OCI-LY7 (cell line): ENCODE results near the gene DENND1A. TPM values are rescaled to one million over a fixed set of nuclear protein-coding genes. Genes with fewer than 3 reads are reported as not detected.

ENCODE experiments used
- BruUV-seq: library from RNA; stranded (reverse); fragments of 400-500 nt; replicated peaks from 2 replicates; lab custom pipeline; 2021; lab: Mats Ljungman, UMichigan
- CTCF ChIA-PET: fragments of 300-600 bp; sonication (Branson Sonifier 250); formaldehyde crosslinking; loops from one replicate; lab custom pipeline; 2022; ENCODE audit warnings: antibody characterized with exemption; ENCODE audit not compliant: unreplicated experiment; lab: Charles Lee
- POLR2A ChIA-PET: fragments of 300-600 bp; sonication (Branson Sonifier 250); formaldehyde crosslinking; loops from one replicate; lab custom pipeline; 2022; ENCODE audit warnings: antibody characterized with exemption; lab: Charles Lee
- DNase-seq: peaks from one replicate; pipeline ENCODE4 v3.0.0-alpha.2; 2015; ENCODE audit warnings: low spot score
- H2AFZ ChIP-seq: fragments of 200-600 bp; sonication (generic), shearing (Covaris generic); 2 replicates; pipeline ENCODE4 v1.6.1; 2014; ENCODE audit warnings: mild to moderate bottlenecking, antibody characterized with exemption, low read length, moderate library complexity
- H3K27ac ChIP-seq: fragments of 200-600 bp; sonication (generic); 2 replicates; pipeline ENCODE4 v1.5.1; 2014; ENCODE audit warnings: mixed run types, low read depth, mild to moderate bottlenecking, moderate library complexity, low read length, inconsistent platforms; ENCODE audit not compliant: poor library complexity, severe bottlenecking
- H3K36me3 ChIP-seq: fragments of 200-600 bp; sonication (generic); 2 replicates; pipeline ENCODE4 v1.6.1; 2014; ENCODE audit warnings: mild to moderate bottlenecking, antibody characterized with exemption, low read length, moderate library complexity, mixed read lengths; ENCODE audit not compliant: insufficient read depth
- H3K4me1 ChIP-seq: fragments of 200-600 bp; sonication (generic); 2 replicates; pipeline ENCODE4 v1.5.1; 2014; ENCODE audit warnings: mild to moderate bottlenecking, low read length; ENCODE audit not compliant: insufficient read depth, poor library complexity, severe bottlenecking
- H3K4me2 ChIP-seq: fragments of 200-600 bp; sonication (generic); 2 replicates; pipeline ENCODE4 v1.6.1; 2014; ENCODE audit warnings: mild to moderate bottlenecking, low read length
- H3K4me3 ChIP-seq: fragments of 200-600 bp; sonication (generic); 2 replicates; pipeline ENCODE4 v1.5.1; 2014; ENCODE audit warnings: mild to moderate bottlenecking, low read depth, low read length; ENCODE audit not compliant: poor library complexity, severe bottlenecking
- H3K79me2 ChIP-seq: fragments of 200-600 bp; sonication (generic); 2 replicates; pipeline ENCODE4 v1.6.1; 2016; ENCODE audit warnings: low read depth, mild to moderate bottlenecking, low read length, moderate library complexity, mixed read lengths; ENCODE audit not compliant: insufficient read depth
- H3K9me2 ChIP-seq: fragments of 200-600 bp; sonication (generic); 2 replicates; pipeline ENCODE4 v1.6.1; 2016; ENCODE audit warnings: mild to moderate bottlenecking, low read length, mixed read lengths; ENCODE audit not compliant: insufficient read depth
- H3K9me3 ChIP-seq: fragments of 200-600 bp; sonication (generic); 2 replicates; pipeline ENCODE4 v1.6.1; 2014; ENCODE audit warnings: mild to moderate bottlenecking, mixed run types, low read length, mixed read lengths
- H4K20me1 ChIP-seq: fragments of 200-600 bp; sonication (generic); 2 replicates; pipeline ENCODE4 v1.6.1; 2014; ENCODE audit warnings: mild to moderate bottlenecking, antibody characterized with exemption, low read length, moderate library complexity, mixed read lengths; ENCODE audit not compliant: insufficient read depth
- EZH2phosphoT487 ChIP-seq: fragments of 200-600 bp; sonication (generic); IDR thresholded peaks from 2 replicates; pipeline ENCODE4 v1.6.1; 2018; ENCODE audit warnings: low read depth, borderline replicate concordance, mild to moderate bottlenecking, mixed run types, antibody characterized with exemption, low read length, moderate library complexity, mixed read lengths
- intact Hi-C: fragments of 100-400 bp; cut with micrococcal nuclease; formaldehyde crosslinking; loops from one replicate; pipeline ENCODE4 v1.10.0; 2022; ENCODE audit not compliant: unreplicated experiment
- total RNA-seq, 2 experiments: library from RNA; depleted of rRNA in 1 of 2; stranded (reverse); fragments of >200 nt in 1 of 2; shearing (Covaris generic) in 1 of 2; gene quantifications; 2 replicates each; pipeline ENCODE4 v1.2.3, GENCODE V29; 2014 to 2022
- TF ChIP-seq, protein P1 (sequence below): fragments of 200-600 bp; sonication (generic); conservative IDR thresholded peaks from 2 replicates; pipeline ENCODE4 v1.5.1; 2014; ENCODE audit warnings: mild to moderate bottlenecking, antibody characterized with exemption, low read length, moderate library complexity, mixed read lengths

DENND1A gene
- total RNA-seq, 2 experiments from 2014 or later, result 17.9 to 36.3 TPM

GRCh38 chr9:123495731-123496130 lies 434.2 kb downstream of the DENND1A start:
- Histone ChIP-seq H4K20me1 (no peaks in the 10 kb centered on the region), H2AFZ (no peak overlapping the region), H3K4me1 (no peaks in the 10 kb centered on the region), H3K27ac (no peak overlapping the region), H3K4me2 (no peak overlapping the region), H3K9me2 (no peaks in the 10 kb centered on the region), H3K4me3 (no peak overlapping the region), H3K9me3 (no peaks in the 10 kb centered on the region), H3K36me3 (no peaks in the 10 kb centered on the region), H3K79me2 (no peaks in the 10 kb centered on the region)
- TF ChIP-seq EZH2phosphoT487, result no peak
- TF ChIP-seq, protein P1, sequence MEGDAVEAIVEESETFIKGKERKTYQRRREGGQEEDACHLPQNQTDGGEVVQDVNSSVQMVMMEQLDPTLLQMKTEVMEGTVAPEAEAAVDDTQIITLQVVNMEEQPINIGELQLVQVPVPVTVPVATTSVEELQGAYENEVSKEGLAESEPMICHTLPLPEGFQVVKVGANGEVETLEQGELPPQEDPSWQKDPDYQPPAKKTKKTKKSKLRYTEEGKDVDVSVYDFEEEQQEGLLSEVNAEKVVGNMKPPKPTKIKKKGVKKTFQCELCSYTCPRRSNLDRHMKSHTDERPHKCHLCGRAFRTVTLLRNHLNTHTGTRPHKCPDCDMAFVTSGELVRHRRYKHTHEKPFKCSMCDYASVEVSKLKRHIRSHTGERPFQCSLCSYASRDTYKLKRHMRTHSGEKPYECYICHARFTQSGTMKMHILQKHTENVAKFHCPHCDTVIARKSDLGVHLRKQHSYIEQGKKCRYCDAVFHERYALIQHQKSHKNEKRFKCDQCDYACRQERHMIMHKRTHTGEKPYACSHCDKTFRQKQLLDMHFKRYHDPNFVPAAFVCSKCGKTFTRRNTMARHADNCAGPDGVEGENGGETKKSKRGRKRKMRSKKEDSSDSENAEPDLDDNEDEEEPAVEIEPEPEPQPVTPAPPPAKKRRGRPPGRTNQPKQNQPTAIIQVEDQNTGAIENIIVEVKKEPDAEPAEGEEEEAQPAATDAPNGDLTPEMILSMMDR, result no peak
- ChIA-PET CTCF (no interaction called here), POLR2A (no interaction called here)
- DNase-seq, result no peak
- intact Hi-C loops, result no loop called here
- BruUV-seq, result no TSS peak

DNA sequence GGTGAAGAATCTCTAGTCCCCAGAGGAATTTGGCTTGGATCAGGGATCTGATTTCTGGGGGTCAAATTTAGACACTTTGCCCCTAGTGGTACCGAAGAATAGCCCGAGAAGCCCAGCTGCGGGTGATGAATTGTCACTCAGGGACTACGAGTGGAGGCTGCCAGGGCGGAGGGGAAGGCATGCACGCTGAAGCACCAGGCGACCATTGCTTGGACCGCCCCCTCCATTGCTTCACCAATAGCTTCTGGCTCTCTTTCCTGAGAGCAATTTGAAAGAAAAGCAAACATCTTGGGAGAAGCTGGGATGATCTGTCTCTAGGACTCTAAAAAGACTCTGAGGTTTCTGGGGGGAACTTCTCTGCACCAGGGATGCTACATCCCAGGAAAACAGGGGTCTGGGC lies 436.3 kb downstream of the DENND1A start:
- no peaks in the 10 kb centered on the region for H3K9me3 ChIP-seq
- ChIA-PET CTCF (interaction anchor here (1.1 kb wide), 1 partner anchor 10 kb away, joined by 3 read pairs; no protein-coding TSS in a partner anchor), POLR2A (no interaction called here)
- intact Hi-C loops, result no loop called here
- H3K4me1 ChIP-seq, result no peaks in the 10 kb centered on the region
- no peaks in the 10 kb centered on the region for H3K36me3 ChIP-seq
- H3K4me2 ChIP-seq, result no peak overlapping the region
- TF ChIP-seq, protein P1, result no peak
- TF ChIP-seq EZH2phosphoT487, result no peak
- no peaks in the 10 kb centered on the region for H3K79me2 ChIP-seq
- H2AFZ ChIP-seq, result no peak overlapping the region
- no peak overlapping the region for H3K4me3 ChIP-seq
- H3K27ac ChIP-seq, result no peak overlapping the region
- BruUV-seq, result no TSS peak
- DNase-seq, result no peak
- H3K9me2 ChIP-seq, result no peaks in the 10 kb centered on the region
- no peaks in the 10 kb centered on the region for H4K20me1 ChIP-seq

- POLR2A ChIA-PET, result no interaction called here
- no peak overlapping the region for H3K27ac ChIP-seq
- H3K9me2 ChIP-seq, result no peaks in the 10 kb centered on the region
- TF ChIP-seq EZH2phosphoT487, result no peak
- TF ChIP-seq, protein P1, result no peak
- H3K79me2 ChIP-seq, result no peaks in the 10 kb centered on the region
- no peaks in the 10 kb centered on the region for H3K4me1 ChIP-seq
- no peaks in the 10 kb centered on the region for H3K9me3 ChIP-seq
- H4K20me1 ChIP-seq, result no peaks in the 10 kb centered on the region
- intact Hi-C loops, result no loop called here
- CTCF ChIA-PET, result no interaction called here
- no TSS peak for BruUV-seq
- no peak for DNase-seq
- no peak overlapping the region for H2AFZ ChIP-seq
- H3K4me3 ChIP-seq, result no peak overlapping the region
- no peak overlapping the region for H3K4me2 ChIP-seq
- no peaks in the 10 kb centered on the region for H3K36me3 ChIP-seq
These were observed 439.2 kb downstream of the DENND1A start for GRCh38 chr9:123490688-123491087.
